Mesendoderm (in vitro differentiated cells): Measurements from ENCODE around the gene TJAP1.

Experiments
- DNase-seq: peaks from one replicate; pipeline ENCODE4 v3.0.0; 2013
- H2AK5ac ChIP-seq: 2 replicates; pipeline ENCODE4 v1.6.1; 2013; ENCODE audit warnings: low read length, inconsistent platforms
- H2BK120ac ChIP-seq: 2 replicates; pipeline ENCODE4 v1.6.1; 2013; ENCODE audit warnings: low read depth, mild to moderate bottlenecking, low read length, moderate library complexity, mixed read lengths
- H2BK15ac ChIP-seq: replicated peaks from 2 replicates; pipeline ENCODE4 v1.6.1; 2013; ENCODE audit warnings: low read depth, mild to moderate bottlenecking, moderate library complexity
- H2BK5ac ChIP-seq: 2 replicates; pipeline ENCODE4 v1.6.1; 2013; ENCODE audit warnings: low read length, inconsistent platforms
- H3K18ac ChIP-seq: 2 replicates; pipeline ENCODE4 v1.6.1; 2013; ENCODE audit warnings: mild to moderate bottlenecking, low read length, mixed read lengths
- H3K23ac ChIP-seq: one replicate; pipeline ENCODE4 v1.6.1; 2013; ENCODE audit warnings: low read length
- H3K27ac ChIP-seq: 2 replicates; pipeline ENCODE4 v1.5.1; 2013; ENCODE audit warnings: low read depth, mild to moderate bottlenecking, inconsistent platforms, low read length, moderate library complexity
- H3K27me3 ChIP-seq: 2 replicates; pipeline ENCODE4 v1.6.1; 2013; ENCODE audit warnings: low read length, control low read depth, mild to moderate bottlenecking, inconsistent platforms; ENCODE audit not compliant: insufficient read depth, poor library complexity
- H3K36me3 ChIP-seq: 2 replicates; pipeline ENCODE4 v1.6.1; 2013; ENCODE audit warnings: low read length, inconsistent platforms; ENCODE audit not compliant: control insufficient read depth, insufficient read depth
- H3K4ac ChIP-seq: one replicate; pipeline ENCODE4 v1.6.1; 2013; ENCODE audit warnings: low read depth, mild to moderate bottlenecking, low read length, moderate library complexity
- H3K4me1 ChIP-seq: 2 replicates; pipeline ENCODE4 v1.6.1; 2013; ENCODE audit warnings: low read depth, low read length, inconsistent platforms; ENCODE audit not compliant: control insufficient read depth
- H3K4me2 ChIP-seq: 2 replicates; pipeline ENCODE4 v1.6.1; 2013; ENCODE audit warnings: low read length
- H3K4me3 ChIP-seq: 2 replicates; pipeline ENCODE4 v1.5.1; 2013; ENCODE audit warnings: mild to moderate bottlenecking, low read length
- H3K56ac ChIP-seq: one replicate; pipeline ENCODE4 v1.6.1; 2013; ENCODE audit warnings: low read length
- H3K79me1 ChIP-seq: 2 replicates; pipeline ENCODE4 v1.6.1; 2013; ENCODE audit warnings: low read length, inconsistent platforms
- H3K79me2 ChIP-seq: 2 replicates; pipeline ENCODE4 v1.6.1; 2013; ENCODE audit warnings: mild to moderate bottlenecking, low read length; ENCODE audit not compliant: control insufficient read depth, insufficient read depth
- H3K9ac ChIP-seq: 2 replicates; pipeline ENCODE4 v1.6.1; 2013; ENCODE audit warnings: low read length, inconsistent platforms
- H4K5ac ChIP-seq: one replicate; pipeline ENCODE4 v1.6.1; 2013; ENCODE audit warnings: low read length
- H4K8ac ChIP-seq: one replicate; pipeline ENCODE4 v1.6.1; 2013; ENCODE audit warnings: low read depth, mild to moderate bottlenecking, control low read depth, low read length, moderate library complexity
- WGBS: extraction: QIAGEN DNeasy Blood & Tissue Kit; methylation state at CpG from one replicate; pipeline ENCODE4 v1.1.7; 2013; ENCODE audit warnings: low lambda C conversion rate, missing lambda C conversion rate; ENCODE audit not compliant: insufficient coverage; ENCODE audit errors: extremely low coverage; 5-methylcytosine and 5-hydroxymethylcytosine counted together

TJAP1 gene

DNA sequence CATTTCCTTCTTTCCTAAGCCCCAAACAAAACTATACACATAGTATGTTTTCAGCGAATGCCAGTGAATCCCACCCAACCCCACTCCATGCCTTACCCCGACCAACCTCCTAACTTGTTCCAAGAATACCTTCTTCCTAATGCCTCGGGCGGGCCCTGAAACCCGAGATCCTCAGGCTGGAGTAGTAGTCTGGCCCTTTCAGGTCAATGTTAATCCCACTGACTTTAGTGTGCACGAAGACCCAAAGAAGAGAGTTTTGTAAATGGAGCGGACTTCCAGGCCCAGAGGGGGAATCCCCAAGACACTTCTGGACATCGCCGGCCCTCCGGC, 39.0 kb downstream of the TJAP1 start:
- H3K4me2 ChIP-seq, result peak overlapping the region; percentile 82

DNA sequence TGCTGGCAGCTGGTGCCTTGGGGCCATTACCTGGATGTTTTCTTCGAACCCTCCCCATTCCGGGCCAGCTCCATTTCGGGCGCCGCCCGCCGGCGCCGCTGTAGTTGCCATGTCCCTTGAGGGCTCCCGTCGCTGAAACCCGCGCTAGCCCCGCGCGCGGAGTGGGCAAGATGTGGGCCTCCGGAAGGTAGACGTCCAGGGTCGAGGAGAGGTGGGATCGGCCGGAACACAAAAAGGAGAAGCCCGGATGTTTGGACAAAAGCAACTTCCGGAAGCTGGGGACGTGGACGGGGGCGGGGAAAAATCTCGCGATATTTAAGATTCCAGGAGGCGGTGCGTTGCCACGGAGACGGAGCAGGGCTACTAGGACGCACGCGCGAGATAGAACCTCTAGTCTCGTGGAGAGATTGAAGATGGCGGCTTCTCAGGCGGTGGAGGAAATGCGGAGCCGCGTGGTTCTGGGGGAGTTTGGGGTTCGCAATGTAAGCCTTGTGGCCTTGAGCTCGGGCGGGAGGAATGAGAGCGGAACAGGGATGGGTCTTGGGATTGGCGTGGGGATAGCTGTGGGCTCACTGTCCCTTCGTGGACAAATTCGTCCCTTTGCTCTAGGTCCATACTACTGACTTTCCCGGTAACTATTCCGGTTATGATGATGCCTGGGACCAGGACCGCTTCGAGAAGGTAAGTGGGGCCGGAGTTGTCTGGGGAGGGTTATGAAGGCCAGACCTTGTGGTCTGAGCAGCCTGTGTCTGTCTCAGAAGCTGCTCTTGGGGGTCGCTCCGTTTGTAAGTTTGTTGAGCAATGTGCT, 39.5 kb downstream of the TJAP1 start, which contains the start of the genes POLR1C and YIPF3:
POLR1C (plus strand) TSS at position 393 of the 808 bp plus-strand sequence; CDS start at position 414, 21 bp downstream.
YIPF3 (minus strand) TSS at position 230 of the 808 bp plus-strand sequence; CDS start at position 111, 119 bp downstream.
- Histone ChIP-seq H3K18ac (peak within 1 kb of the TSS; percentile 21), H3K23ac (peak within 1 kb of the TSS; percentile 90), H3K27ac (peak within 1 kb of the TSS; percentile 18), H3K79me2 (peaks cover 34% of the 10 kb centered on the region), H2BK15ac (no peak within 1 kb of the TSS), H3K56ac (peak within 1 kb of the TSS; percentile 100), H3K4me3 (peak within 1 kb of the TSS; percentile 100), H2AK5ac (no peak within 1 kb of the TSS), H3K79me1 (peaks cover 17% of the 10 kb centered on the region), H4K5ac (peak within 1 kb of the TSS; percentile 97), H2BK5ac (peak within 1 kb of the TSS; percentile 51), H3K4ac (peak within 1 kb of the TSS; percentile 8), H3K9ac (peak within 1 kb of the TSS; percentile 100), H3K36me3 (peaks cover 20% of the 10 kb centered on the region), H3K4me1 (peaks cover 5% of the 10 kb centered on the region), H2BK120ac (no peak within 1 kb of the TSS), H3K27me3 (no peaks in the 10 kb centered on the region), H4K8ac (peak within 1 kb of the TSS; percentile 67), H3K4me2 (peak within 1 kb of the TSS; percentile 82)
- no CpG with 5 or more reads among the region's 57 CpGs for WGBS
- DNase-seq, result peak; percentile 99

More for the DNA sequence above, 39.0 kb downstream of the TJAP1 start:
- Histone ChIP-seq H3K56ac (peak overlapping the region; percentile 95), H2BK120ac (no peak overlapping the region), H3K23ac (peak overlapping the region; percentile 48), H3K27me3 (no peaks in the 10 kb centered on the region), H3K36me3 (peaks cover 21% of the 10 kb centered on the region), H3K4me1 (peaks cover 5% of the 10 kb centered on the region), H3K18ac (peak overlapping the region; percentile 21), H3K4ac (peak overlapping the region; percentile 8), H3K4me3 (peak overlapping the region; percentile 95), H2BK15ac (no peak overlapping the region), H3K79me2 (peaks cover 34% of the 10 kb centered on the region), H3K27ac (peak overlapping the region; percentile 18), H4K5ac (no peak overlapping the region), H2BK5ac (no peak overlapping the region), H2AK5ac (no peak overlapping the region), H4K8ac (peak overlapping the region; percentile 67), H3K9ac (peak overlapping the region; percentile 95), H3K79me1 (peaks cover 17% of the 10 kb centered on the region)
- no CpG with 5 or more reads among the region's 10 CpGs for WGBS
- no peak for DNase-seq

DNA sequence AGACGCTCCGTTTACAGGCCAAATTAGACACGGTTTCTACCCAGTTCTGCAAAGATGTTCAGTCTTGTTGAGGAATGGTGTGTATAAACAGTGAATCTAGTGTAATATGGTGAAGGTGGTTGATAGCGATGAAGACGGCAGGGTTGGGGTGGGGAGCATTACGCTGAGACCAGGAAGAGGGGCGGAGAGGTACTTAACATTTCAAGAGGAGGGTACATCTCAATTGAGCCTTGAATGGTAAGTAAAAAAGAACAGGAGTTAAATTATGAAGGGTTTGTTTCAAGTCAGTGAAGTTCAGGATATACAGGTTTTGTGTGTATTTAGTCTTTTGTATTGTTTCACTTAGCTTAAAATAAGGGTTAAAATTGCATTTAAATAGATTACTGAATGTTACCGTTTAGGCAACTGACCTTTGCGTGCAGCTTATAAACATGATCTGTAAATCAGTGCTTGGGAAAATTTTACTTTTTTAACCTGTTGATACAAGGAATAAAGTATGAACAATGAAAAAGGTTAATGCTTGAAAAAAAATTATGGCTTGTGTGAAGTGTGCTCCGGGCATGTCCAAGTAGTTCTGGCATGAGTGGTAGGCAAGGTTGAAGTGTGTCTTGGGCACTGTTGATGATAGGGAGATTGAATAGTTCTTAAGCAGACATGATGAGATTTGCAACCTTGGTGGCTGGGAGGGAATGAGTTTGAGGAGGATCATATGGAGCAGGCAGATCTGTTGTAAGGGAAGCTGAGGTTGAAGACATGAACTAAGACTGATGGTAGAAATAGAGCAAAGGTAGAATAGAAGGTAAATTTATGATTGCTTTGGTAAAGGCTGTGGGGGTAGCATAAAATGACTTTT, 40.4 kb downstream of the TJAP1 start:
- no peak overlapping the region for H3K27ac ChIP-seq
- peak; percentile 36 for DNase-seq

DNA sequence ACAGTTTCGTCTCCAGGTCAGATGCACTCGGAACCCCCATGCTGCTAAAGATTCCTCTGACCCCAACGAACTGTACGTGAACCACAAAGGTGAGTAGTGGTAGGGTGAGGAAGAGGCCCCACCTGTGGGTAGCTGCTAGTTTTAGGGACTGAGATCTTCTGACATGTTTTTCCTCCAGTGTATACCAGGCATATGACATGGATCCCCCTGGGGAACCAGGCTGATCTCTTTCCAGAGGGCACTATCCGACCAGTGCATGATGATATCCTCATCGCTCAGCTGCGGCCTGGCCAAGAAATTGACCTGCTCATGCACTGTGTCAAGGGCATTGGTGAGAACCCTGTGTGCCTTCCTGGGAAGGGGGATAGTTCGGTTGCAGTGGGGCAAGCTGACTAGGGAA, 42.7 kb downstream of the TJAP1 start:
- no CpG with 5 or more reads among the region's 8 CpGs for WGBS
- peaks cover 34% of the 10 kb centered on the region for H3K79me2 ChIP-seq
- H3K4me2 ChIP-seq, result no peak overlapping the region
- H3K27me3 ChIP-seq, result no peaks in the 10 kb centered on the region
- no peak overlapping the region for H3K23ac ChIP-seq
- no peak overlapping the region for H3K27ac ChIP-seq
- no peak overlapping the region for H3K4me3 ChIP-seq
- no peak overlapping the region for H2BK15ac ChIP-seq
- H3K4ac ChIP-seq, result no peak overlapping the region
- no peak overlapping the region for H3K18ac ChIP-seq
- peaks cover 22% of the 10 kb centered on the region for H3K36me3 ChIP-seq
- H3K9ac ChIP-seq, result no peak overlapping the region
- peaks cover 17% of the 10 kb centered on the region for H3K79me1 ChIP-seq
- H3K4me1 ChIP-seq, result peaks cover 5% of the 10 kb centered on the region
- no peak overlapping the region for H2BK5ac ChIP-seq
- no peak overlapping the region for H4K5ac ChIP-seq
- H3K56ac ChIP-seq, result no peak overlapping the region
- H2AK5ac ChIP-seq, result no peak overlapping the region
- no peak for DNase-seq
- H4K8ac ChIP-seq, result no peak overlapping the region
- no peak overlapping the region for H2BK120ac ChIP-seq

More for the DNA sequence above, 40.4 kb downstream of the TJAP1 start:
- no CpG with 5 or more reads among the region's 10 CpGs for WGBS
- Histone ChIP-seq H2AK5ac (no peak overlapping the region), H3K18ac (no peak overlapping the region), H3K4ac (no peak overlapping the region), H3K9ac (peak overlapping the region; percentile 100), H3K27me3 (no peaks in the 10 kb centered on the region), H3K4me1 (peaks cover 5% of the 10 kb centered on the region), H3K79me1 (peaks cover 17% of the 10 kb centered on the region), H3K36me3 (peaks cover 21% of the 10 kb centered on the region), H2BK120ac (no peak overlapping the region), H3K4me2 (peak overlapping the region; percentile 76), H3K4me3 (peak overlapping the region; percentile 100), H2BK5ac (no peak overlapping the region), H3K23ac (no peak overlapping the region), H3K56ac (peak overlapping the region; percentile 100), H2BK15ac (no peak overlapping the region), H4K8ac (no peak overlapping the region), H3K79me2 (peaks cover 34% of the 10 kb centered on the region), H4K5ac (no peak overlapping the region)

DNA sequence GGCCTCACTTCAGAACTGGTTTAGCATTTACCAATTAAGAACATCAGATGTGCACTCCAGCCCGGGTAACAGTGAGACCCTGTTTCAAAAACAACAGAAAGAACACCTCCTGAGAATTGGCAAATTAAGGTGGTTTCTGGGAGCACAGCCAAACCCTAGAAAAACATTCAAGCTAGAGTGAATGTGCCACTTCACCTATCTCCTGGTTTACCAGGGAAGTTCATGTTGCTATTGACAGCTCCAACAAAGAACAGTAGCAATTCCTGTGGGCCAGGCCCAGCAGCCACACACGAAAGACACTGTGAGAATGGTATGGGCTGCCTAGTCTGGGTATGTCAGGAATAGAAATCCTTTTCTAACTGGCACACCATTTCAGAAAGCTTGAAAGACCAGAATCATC, 44.5 kb downstream of the TJAP1 start:
- Histone ChIP-seq H3K27me3 (no peaks in the 10 kb centered on the region), H3K79me2 (peaks cover 19% of the 10 kb centered on the region), H3K18ac (no peak overlapping the region), H3K4me3 (no peak overlapping the region), H2BK120ac (no peak overlapping the region), H3K9ac (no peak overlapping the region), H3K23ac (no peak overlapping the region), H3K27ac (no peak overlapping the region), H4K8ac (no peak overlapping the region), H4K5ac (no peak overlapping the region), H3K79me1 (peaks cover 6% of the 10 kb centered on the region), H3K4me2 (no peak overlapping the region), H3K4ac (no peak overlapping the region), H2BK5ac (no peak overlapping the region), H2BK15ac (no peak overlapping the region), H3K4me1 (peaks cover 2% of the 10 kb centered on the region), H3K56ac (no peak overlapping the region), H3K36me3 (peaks cover 29% of the 10 kb centered on the region), H2AK5ac (no peak overlapping the region)
- WGBS, result no CpG with 5 or more reads among the region's 2 CpGs
- DNase-seq, result no peak
